Activated CD4-positive, alpha-beta T cell treated with anti-CD3 and anti-CD28 coated beads, Interleukin-2, amount 50 U/mL, for 4 hours (primary cell): ENCODE data around the gene LRG1.
"Not testable (repeated sequence)": the region's sequence is repeated elsewhere in the genome, so short reads cannot be mapped to it uniquely, and the experiment has no call there.

Source experiments
- DNase-seq, 2 experiments: peaks; one replicate each; pipeline ENCODE4 v3.0.0-alpha.2; 2020

Gene LRG1

DNA sequence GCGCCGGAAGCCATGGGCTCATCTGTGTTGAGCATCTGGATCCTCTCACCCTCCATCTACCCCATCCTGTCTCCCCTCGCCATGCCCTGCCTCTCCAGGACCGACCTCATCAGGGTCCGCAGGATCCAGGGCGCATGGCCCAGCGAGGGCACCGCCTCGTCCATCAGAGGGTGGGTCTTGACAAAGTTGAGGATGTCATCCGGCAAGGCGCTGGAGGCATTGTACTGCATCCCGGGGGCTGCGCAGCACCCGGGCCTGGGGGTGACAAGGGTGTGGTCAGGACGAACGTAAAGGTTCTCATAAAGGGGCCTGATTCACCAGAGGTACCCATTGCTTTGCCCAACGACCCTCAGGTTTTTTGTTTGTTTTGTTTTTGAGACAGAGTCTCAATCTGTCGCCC, 10.2 kb upstream of the LRG1 start:
- no peak for DNase-seq

DNA sequence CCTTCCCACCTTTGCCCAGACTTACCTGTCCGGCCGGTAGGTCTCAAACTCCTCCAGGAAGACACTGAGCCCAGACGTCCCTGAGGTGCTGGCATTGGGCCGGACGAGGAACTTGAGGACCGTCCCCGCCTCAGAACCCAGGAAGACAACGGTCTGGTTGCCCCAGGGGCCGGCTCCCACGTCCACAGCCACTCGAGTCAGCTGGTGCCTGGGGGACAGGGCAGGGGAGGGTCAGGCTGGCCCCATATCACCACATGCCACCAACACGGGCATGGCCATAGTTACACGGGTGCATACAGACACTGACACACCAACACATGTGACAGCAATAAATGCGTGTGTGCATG, 8.4 kb upstream of the LRG1 start:
- no peak for DNase-seq

DNA sequence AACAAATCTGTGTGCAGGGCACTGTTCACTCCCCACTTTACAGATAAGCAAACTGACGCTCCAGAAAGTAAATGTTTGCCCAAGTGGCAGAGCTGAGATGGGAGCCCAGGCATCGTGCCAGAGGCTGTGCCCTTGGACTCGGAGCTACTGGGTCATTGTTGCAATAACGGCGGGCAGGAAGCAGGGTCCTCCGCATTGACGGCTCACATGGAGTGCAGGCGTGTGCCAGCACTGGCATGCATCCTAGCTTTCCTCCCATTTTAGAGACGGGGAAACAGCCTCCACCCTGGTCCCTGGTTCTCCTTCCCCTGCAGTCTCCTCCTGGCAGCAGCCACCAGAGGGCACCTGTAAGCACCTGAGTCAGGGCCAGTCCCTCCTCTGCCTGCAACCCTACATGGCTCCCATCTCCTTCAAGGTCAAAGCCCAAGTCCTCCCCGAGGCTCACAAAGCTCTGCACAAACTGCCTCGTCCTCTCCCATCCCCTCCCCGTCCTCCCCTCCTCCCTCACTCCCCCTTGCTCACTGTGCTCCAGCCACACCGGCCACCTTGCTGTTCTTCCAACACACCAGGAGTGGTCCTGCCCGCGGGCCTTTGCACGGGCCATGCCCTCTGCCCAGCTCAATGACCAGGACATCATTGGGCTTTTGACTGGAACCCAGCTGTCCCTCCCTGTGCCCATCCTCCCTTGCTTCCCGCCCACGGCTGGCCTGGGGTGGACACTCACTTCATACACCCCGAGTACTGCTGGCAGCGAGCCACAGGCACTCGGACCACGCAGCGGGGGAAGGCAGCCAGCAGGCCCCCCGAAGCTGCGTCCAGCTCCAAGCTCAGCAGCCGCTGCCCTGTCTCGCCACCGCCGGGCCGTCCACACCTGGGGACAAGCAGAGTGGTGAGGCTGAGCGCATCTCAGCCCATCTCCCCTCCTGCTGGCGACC, 7.7 kb upstream of the LRG1 start:
- DNase-seq = no peak

DNA sequence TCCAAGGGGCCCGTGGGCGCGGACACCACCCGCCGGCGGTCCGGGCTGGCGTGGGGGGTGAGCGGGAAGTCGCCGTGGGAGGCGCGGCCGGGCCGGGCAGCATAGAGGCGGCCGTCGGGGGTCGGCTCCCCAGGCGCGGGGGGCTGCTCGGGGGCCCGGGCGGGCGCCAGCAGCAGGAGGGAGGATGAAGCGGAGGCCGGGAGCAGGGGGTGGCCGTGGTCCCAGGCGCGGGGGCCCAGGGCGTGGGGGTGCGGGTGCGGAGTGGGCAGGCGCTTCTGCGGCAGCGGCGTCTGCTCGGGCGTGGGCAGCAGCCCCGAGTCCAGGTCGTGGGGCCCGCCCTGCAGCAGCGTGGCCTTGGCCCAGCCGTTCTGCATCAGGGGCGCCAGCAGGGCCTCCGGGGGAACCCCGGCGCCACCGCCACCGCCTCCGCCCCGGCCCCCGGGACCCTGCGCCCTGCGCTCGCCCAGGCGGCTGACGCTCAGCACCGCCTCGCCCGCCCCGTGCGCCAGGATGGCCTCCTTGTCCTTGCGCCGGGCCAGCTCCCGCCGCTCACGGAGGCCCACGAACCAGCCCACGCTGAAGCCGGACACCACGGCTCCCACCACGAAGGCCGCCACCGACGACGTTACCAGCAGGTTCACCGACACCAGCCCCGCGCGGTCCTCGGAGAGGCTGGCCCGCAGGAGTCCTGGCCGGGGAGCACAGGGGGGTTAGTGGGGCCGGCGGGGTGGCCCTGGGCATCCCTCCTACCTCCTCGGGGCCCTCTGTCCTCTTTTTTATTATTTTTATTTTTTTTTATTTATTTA, 4.2 kb upstream of the LRG1 start:
- DNase-seq = no peak

DNA sequence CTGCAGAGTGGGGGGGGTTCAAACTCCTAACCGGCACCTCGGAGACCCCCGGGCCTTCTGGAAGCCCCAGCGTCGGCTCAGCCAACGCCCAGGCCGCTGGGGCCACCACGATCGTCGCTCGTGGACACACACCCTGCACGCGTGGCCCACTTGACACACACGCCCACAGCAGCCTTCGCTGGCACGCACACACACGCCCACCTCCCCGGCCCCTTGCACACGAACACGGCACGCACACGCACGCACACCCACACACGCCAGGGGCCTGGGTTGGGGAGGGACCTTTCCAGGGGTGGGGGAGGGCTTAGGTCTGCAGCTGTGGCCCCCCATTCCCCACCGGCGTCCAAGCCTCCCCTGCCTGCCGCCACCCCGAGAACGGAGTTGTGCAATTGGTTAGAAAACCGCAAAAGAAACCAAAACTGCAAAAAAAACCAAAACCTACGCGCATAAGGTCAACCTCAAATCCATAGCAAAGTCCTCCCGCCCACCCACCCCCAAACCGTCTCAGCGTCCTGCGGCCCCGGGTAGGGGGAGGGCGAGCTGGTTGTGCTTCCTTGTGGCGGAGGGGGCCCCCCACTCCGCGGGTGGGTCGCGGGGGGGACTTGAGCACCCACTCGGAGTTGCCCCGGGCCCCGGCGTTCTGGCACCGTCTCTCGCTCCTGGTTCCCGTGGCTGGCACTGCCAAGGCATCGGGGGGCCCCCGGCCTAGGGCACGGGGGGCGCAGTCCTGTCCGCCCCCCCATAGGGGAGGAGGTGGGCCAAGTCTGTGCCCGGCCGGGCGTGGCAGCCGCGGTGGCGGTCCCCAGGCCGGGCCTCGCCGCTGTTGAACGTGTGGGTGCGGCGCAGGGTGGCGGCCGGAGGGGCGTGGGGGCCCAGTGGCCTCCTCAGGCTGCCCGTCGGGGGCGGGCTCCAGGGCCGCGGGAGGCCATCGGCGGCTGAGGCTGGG, 3.3 kb upstream of the LRG1 start:
- no peak for DNase-seq

DNA sequence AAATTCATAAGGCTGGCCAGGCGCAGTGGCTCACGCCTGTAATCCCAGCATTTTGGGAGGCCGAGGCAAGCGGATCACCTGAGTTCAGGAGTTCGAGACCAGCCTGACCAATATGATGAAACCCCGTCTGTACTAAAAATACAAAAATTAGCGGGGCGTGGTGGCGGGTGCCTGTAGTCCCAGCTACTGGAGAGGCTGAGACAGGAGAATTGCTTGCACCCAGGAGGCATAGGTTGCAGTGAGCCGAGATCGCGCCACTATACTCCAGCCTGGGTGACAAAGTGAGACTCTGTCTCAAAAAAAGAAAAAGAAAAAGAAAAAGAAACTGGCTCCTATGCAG, 1.9 kb upstream of the LRG1 start:
- not testable (repeated sequence) for DNase-seq

DNA sequence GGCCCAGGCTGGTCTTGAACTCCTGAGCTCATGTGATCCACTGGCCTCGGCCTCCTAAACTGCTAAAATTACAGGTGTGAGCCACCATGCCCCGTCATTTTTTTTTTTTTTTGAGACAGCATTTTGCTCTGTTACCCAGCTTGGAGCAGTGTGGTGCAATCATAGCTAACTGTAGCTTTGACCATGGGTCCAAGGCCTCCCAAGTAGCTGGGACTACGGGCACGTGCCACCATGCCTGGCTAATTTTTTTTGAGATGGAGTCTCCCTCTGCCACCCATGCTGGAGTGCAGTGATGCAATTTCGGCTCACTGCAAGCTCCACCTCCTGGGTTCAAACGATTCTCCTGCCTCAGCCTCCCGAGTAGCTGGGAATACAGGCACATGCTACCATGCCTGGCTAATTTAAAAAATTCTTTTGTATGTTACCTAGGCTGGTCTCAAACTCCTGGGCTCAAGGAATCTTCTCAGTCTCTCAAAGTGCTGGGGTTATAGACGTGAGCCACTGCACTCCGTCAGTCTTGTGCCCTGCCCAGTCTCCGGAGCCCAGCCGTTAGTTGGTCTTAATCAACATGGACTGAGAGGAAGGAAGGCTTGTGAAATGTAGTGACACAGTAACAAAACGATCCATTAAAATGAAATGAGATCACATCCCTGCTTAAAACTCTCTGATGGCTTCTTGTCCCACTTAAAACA, 1.4 kb upstream of the LRG1 start:
- no peak for DNase-seq

DNA sequence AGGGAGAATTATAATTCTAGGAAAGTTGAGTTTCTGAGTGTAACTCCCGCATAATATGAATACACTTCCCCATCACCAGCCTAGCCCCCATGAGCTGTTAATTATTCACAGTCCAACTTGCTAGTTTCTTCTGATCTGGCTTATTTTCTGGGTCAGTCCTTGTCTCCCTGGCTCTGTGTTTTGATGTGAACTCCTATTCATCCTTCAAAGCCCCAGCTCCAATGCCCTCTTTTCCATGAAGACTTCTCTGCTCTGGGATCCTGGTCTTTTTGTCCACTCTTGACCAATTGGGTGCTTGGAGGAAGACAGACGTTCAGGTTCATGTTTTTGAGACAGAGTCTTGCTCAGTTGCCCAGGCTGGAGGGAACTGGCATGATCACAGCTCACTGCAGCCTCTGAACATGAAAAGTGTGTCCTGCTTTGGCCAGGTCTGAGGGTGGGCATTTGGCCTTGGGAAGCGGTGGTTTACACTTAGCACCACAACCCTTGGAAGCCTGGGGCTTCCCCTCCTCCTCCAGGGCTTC, 605 bp downstream of the LRG1 start:
- DNase-seq = no peak

DNA sequence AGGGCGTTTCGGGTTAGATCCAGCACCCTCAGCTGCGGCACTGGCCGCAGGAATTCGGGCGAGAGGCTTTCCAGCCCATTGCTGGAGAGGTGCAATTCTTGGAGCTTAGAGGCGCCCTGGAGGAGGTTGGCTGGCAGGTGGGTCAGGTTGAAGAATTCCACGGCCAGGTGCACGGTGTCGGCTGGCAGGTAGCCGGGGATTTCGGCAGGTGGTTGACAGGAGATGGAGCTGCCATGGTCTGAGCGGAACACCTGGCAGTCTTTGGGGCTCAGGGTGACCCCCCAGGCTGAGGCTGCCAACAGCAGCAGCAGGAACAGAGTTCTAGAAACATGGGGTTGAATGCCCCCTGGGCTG, 1.3 kb downstream of the LRG1 start:
- no peak for DNase-seq

DNA sequence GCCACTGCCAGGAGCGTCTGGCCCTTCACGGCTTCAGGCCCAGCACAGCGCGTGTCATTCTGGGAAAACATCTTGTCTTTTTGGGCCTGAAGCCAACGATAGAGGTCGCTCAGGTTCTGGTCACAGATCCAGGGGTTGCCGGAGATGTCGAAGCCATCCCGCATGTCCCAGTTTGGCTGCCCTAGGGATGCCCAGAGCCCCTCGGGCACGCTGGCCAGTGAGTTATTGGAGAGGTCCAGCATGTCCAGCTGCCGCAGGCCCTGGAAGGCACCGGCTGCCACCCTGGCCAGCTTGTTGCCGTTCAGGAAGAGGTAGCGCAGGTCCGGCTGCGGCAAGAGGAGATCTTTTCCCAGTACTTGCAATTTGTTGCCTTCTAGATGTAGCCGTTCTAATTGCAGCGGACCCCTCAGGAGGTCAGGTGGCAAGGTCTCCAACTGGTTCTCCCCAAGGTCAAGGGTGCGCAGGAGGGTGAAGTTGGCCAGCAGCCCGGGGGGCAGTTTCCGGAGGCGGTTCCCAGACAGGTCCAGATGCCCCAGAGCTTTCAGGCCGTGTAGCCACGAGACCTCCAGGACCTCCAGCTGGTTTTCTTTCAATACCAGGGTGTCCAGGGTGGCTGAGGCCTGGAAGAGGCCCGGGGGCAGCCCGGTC, 1.8 kb downstream of the LRG1 start:
- DNase-seq = no peak

DNA sequence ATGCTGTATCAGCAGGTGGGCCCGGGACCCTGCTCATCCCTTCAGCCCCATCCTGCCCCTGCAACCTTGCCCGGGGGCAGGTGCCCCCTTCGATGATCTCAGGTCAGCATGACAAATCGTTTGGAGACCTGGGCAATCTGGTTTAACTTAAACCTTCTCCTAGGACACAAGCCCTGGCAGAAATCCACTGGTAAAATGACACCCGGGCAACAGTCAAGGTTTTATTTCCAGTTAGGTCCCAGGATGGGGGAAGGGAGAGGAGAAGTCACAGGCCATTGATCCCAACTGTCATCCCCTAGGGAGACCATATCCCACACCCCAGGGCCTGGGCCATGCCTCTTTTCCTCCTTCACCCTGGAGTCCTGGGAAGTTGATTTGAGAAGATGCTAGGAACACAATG, 3.0 kb downstream of the LRG1 start:
- no peak for DNase-seq

DNA sequence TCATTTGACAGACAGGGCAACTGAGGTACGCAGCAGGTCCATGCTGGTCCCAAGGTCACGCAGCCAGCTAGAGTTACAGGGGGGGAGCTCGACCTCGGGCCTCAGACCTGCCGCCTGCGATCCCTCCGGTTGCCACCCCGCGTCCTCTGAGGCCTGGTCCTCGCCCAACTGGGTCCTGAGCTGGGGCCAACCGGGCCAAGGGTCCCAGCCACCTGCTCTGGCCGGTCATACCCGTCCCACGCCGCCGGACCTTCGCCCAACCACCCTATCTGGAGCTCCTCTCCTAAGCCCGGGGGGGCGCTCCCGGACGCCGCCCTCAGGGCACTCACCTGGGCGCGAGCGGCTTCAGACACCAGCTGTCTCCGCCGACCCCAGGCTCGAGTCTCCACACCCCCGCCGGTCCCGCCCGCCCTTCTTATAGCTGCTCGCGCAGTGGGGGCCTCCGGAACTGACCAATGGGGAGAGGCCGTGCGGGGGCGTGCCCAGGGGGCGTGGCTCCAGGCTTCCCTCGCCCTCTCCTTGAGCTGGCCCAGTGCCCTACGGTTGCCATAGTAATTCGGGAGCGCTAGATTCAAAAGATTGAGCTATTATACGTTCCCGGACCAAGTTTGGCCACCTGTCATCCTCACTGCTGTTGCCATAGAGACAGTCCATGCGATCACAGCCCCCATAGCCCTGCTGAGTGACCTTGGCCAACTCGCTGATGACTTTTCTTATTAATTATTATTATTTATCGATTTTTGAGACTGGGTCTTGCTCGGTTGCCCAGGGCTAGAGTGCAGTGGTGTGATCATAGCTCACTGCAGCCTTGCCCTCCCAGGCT, 4.8 kb downstream of the LRG1 start, which contains the start of gene PLIN5:
Gene PLIN5, minus strand, starts transcription at position 389 of the 823 bp plus-strand sequence. CDS start 1,150 bp downstream, outside the sequence.
- peak in 1 of 2 experiments; percentile 19 for DNase-seq

DNA sequence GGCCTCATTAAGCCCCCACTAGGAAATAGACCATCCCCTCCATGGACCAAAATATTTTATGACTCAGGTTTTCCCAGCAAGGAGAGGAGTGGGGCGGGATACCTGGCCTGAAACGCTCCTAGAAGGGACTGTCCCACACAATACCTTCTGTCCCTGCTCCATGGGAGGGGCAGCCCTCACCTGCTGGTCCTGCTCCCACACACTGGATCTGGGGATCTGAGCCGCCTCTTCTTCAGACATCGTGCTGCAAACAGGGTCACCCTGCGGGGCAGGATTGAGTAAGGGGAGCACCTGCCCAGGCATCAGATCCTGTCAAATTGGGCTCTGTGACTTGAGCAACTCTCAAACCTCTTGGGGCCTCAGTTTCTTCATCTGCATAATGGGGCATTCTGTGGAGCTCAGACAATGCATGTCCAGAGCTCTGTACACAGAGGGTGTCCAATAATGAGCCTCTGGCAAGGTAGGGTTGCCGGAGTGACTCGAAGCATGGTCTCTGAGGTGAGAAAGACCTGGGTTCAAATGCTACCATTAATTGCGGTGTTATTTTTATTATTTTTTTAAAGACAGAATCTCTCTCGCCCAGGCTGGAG, 5.9 kb downstream of the LRG1 start:
- DNase-seq = no peak

DNA sequence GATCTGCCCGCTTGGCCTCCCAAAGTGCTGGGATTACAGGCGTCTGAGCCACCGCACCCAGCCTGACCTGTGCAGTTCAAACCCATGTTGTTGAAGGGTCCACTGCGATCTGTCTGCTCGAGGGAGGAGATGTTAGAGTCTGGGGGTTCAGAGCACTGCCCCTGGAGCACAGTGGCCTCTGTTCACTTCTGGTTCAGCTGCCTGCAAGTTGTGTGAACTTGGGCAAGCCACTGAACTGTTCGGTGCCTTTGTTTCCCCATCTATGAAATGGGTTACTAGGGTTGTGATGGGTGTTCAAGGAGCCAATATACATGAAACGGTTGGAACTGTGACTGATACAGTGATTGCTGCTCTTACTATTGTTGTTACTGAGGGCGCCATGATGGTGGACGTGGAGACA, 6.5 kb downstream of the LRG1 start:
- DNase-seq = no peak

DNA sequence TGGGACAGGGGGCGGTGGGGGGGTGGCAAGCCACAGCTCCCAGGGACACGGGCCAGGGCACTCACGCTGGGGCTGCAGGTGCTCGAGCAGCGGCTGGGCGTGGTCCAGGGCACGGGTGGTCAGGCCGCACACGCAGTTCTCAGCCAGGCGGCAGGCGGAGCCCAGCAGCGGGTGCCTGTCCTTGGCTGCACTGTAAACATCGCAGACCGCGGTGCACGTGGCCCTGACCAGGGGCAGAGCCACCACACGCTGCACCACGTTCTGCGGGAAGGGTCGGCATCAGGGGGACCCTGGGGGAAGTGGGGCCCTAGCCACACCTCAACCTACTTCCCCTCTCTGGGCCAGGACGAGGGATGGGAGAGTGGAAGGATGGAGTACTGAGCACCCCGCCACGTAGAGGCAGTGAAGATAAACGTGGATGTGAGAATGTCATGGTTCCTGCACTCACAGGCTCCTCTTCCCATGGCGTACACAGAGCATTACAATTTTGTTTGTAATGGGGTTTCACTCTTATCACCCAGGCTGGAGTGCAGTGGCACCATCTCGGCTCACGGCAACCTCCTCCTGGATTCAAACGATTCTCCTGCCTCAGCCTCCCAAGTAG, 8.2 kb downstream of the LRG1 start:
- DNase-seq = no peak

DNA sequence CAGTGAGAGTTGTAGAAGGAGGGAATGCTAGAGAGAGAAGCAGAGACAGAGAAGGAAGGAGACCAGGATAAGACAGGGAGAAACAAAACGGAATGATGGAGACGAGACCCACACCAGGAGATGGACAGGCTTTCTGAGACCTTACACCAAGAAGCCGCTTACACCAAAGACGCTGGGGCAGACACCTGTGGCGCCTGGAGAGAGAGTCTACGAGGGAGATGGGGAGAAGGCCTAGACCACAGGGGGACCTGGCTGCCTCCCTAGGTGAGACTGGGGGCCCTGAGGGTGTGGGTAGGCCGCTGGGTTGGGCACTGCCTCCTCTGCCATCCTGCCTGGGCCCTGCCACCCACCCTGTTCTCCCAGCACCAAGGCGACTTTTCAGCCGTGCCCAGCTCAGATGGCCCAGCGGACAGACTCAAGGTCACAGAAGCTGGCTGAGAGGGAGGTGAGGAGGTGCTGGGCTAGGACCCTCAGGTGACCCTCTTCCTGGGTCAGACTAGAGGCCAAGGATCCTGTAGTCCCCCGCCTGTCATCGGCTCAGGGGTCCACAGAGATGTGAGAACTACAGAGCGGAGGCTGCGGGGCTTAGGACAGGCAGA, 9.8 kb downstream of the LRG1 start:
- no peak for DNase-seq

DNA sequence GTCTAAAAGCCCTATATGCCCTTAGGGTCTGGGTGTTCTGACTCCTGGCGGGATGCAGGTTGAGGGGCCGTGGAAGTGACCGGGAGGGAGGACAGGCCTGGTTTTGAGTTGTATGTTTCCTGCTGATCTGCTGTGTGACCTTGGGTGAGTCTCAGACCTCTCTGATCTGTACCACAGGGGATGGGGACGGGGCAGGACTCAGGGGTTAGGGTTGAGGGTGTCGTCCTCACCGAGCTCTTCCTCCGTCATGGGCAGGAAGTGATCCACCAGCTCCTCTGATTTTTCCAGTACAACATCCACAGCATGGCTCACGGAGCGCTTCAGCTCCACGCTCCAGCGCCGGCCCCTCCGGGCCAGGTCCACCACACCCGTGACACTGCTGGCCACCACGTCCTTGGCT, 11.0 kb downstream of the LRG1 start:
- no peak for DNase-seq

DNA sequence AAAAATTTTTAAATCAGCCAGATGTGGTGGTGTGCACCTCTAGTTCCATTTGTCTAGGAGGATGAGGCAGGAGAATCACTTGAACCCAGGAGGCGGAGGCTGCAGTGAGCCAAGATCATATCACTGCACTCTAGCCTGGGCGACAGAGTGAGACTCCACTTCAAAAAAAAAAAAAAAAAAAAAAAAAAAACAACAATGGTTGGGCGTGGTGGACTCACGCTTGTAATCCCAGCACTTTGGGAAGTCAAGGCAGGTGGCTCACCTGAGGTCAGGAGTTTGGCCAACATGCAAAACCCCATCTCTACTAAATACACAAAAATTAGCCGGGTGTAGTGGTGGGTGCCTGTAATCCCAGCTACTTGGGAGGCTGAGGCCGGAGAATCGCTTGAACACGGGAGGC, 12.5 kb downstream of the LRG1 start:
- DNase-seq = not testable (repeated sequence)

DNA sequence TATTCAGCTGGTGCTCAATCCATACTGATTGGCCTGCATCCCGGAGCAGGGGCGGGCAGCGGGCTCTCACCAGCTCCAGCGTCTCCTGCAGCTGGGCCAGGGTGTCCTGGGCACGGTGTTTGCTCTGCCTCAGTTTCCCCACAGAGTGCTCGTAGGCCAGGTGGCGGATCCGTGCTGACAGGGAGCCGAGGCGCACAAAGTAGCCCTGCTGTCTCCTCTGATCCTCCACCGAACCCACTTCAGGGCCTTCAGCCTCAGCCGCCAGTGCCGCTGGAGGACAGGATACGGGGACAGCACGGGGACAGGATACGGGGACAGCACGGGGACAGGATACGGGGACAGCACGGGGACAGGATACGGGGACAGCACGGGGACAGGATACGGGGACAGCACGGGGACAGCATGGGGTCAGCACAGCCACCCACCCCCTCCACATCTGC, 14.3 kb downstream of the LRG1 start:
- DNase-seq = no peak
